Measurements from ENCODE around the gene CCL14.
A peak's percentile ranks its signal among the peaks of the same experiment; 100 is the strongest.

Gene CCL14

GRCh38 chr17:35988164-35988563 lies 1.6 kb upstream of the CCL14 start:
- DNase-seq (ENCODE audit: low read depth), result no peak

- DNase-seq (ENCODE audit: low read depth), result no peak
These were observed 2.4 kb downstream of the CCL14 start for GRCh38 chr17:35984140-35984539.

- no peak for DNase-seq (ENCODE audit: low read depth)
These were observed 3.9 kb downstream of the CCL14 start for GRCh38 chr17:35982409-35983191.

GRCh38 chr17:35981908-35982330 lies 4.6 kb downstream of the CCL14 start:
- no peak for DNase-seq (ENCODE audit: low read depth)

- DNase-seq (ENCODE audit: low read depth), result no peak
These were observed 5.3 kb downstream of the CCL14 start, which contains the start of gene CCL16 for GRCh38 chr17:35981246-35981645. CCL16 (minus strand) TSS chr17:35981497; CDS start chr17:35981420, 77 bp downstream.

GRCh38 chr17:35978346-35978745 lies 8.2 kb downstream of the CCL14 start:
- DNase-seq (ENCODE audit: low read depth), result no peak

- no peak for DNase-seq (ENCODE audit: low read depth)
These were observed 9.0 kb downstream of the CCL14 start for GRCh38 chr17:35977509-35977908.

GRCh38 chr17:35973333-35974260 lies 12.9 kb downstream of the CCL14 start:
- no peak for DNase-seq (ENCODE audit: low read depth)

- no peak for DNase-seq (ENCODE audit: low read depth)
These were observed 13.6 kb downstream of the CCL14 start for GRCh38 chr17:35972945-35973332.

- no peak for DNase-seq (ENCODE audit: low read depth)
These were observed 14.0 kb downstream of the CCL14 start for GRCh38 chr17:35972535-35972934.

- DNase-seq (ENCODE audit: low read depth), result no peak
These were observed 14.5 kb downstream of the CCL14 start for GRCh38 chr17:35972066-35972465.

- peak; percentile 63 for DNase-seq (ENCODE audit: low read depth)
These were observed 16.8 kb downstream of the CCL14 start for GRCh38 chr17:35969558-35970380.

GRCh38 chr17:35968520-35969054 lies 17.9 kb downstream of the CCL14 start:
- no peak for DNase-seq (ENCODE audit: low read depth)

- DNase-seq (ENCODE audit: low read depth), result no peak
These were observed 21.3 kb downstream of the CCL14 start for GRCh38 chr17:35965272-35965671.

GRCh38 chr17:35963663-35964062 lies 22.9 kb downstream of the CCL14 start:
- no peak for DNase-seq (ENCODE audit: low read depth)

- DNase-seq (ENCODE audit: low read depth), result no peak
These were observed 32.8 kb downstream of the CCL14 start for GRCh38 chr17:35953720-35954119.

- no peak for DNase-seq (ENCODE audit: low read depth)
These were observed 37.1 kb downstream of the CCL14 start for GRCh38 chr17:35949401-35949800.

- no peak for DNase-seq (ENCODE audit: low read depth)
These were observed 38.4 kb downstream of the CCL14 start for GRCh38 chr17:35948092-35948491.

- DNase-seq (ENCODE audit: low read depth), result peak; percentile 37
These were observed 39.4 kb downstream of the CCL14 start for GRCh38 chr17:35947156-35947585.

GRCh38 chr17:35944151-35944550 lies 42.4 kb downstream of the CCL14 start:
- DNase-seq (ENCODE audit: low read depth), result no peak

- DNase-seq (ENCODE audit: low read depth), result no peak
These were observed 43.0 kb downstream of the CCL14 start, which contains the start of gene LYZL6 for GRCh38 chr17:35943537-35943936. LYZL6 (minus strand) TSS chr17:35943713; CDS start chr17:35939356, 4,357 bp downstream.
